ENCODE measurements around the gene SPACA6. TPM values are rescaled to one million over a fixed set of nuclear protein-coding genes. Genes with fewer than 3 reads are reported as not detected.

SPACA6 gene
- polyA plus RNA-seq, 1 donor (not counting 4 experiments of a cell fraction or from before 2014, with no cell fraction given): 4.3 TPM

DNA sequence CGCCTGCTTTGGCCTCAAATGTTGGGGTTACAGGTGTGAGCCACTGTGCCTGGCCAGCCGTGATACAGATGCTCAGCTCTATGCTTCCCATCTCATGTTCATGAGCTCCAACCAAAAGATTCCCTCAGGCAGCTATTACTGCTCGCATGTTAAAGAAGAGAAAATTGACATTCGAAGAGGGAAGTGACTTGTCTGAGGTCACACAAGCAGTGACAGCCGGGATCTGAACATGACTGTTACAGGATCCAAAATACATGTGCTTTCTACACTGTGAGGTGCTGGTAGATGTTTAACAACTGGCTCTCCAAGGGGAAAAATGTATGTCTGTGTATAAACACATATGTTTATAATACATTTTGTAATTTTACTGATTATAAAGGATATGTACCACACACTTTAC lies 47.2 kb downstream of the SPACA6 start:
- no peak for TF ChIP-seq EZH2 (IDR thresholded peaks at IDR 0.05; ENCODE audit: low read length)
- TF ChIP-seq, protein P1, sequence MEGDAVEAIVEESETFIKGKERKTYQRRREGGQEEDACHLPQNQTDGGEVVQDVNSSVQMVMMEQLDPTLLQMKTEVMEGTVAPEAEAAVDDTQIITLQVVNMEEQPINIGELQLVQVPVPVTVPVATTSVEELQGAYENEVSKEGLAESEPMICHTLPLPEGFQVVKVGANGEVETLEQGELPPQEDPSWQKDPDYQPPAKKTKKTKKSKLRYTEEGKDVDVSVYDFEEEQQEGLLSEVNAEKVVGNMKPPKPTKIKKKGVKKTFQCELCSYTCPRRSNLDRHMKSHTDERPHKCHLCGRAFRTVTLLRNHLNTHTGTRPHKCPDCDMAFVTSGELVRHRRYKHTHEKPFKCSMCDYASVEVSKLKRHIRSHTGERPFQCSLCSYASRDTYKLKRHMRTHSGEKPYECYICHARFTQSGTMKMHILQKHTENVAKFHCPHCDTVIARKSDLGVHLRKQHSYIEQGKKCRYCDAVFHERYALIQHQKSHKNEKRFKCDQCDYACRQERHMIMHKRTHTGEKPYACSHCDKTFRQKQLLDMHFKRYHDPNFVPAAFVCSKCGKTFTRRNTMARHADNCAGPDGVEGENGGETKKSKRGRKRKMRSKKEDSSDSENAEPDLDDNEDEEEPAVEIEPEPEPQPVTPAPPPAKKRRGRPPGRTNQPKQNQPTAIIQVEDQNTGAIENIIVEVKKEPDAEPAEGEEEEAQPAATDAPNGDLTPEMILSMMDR (optimal IDR thresholded peaks at IDR 0.05 in 1 of 3, IDR thresholded peaks at IDR 0.05 in 1 of 3, conservative IDR thresholded peaks at IDR 0.05 in 1 of 3; ENCODE audit: extremely low read depth in 1 of 3, insufficient read depth in 2 of 3, low read length in 3 of 3): no peak
- H3K27ac ChIP-seq (ENCODE audit: control insufficient read depth, insufficient read depth, low read length): no peak overlapping the region
- no peaks in the 10 kb centered on the region for H3K9me3 ChIP-seq (ENCODE audit: control insufficient read depth, low read depth, low read length)
- no peaks in the 10 kb centered on the region for H3K79me2 ChIP-seq (ENCODE audit: control insufficient read depth, insufficient read depth, low read length)
- no peaks in the 10 kb centered on the region for H3K27me3 ChIP-seq (ENCODE audit: control insufficient read depth, extremely low read depth, insufficient read depth, low read length)
- H3K4me2 ChIP-seq (ENCODE audit: control insufficient read depth, extremely low read depth, insufficient read depth, low read depth, low read length): no peak overlapping the region
- no peak for FAIRE-seq
- no peaks in the 10 kb centered on the region for H3K36me3 ChIP-seq (ENCODE audit: control insufficient read depth in 2 of 2, extremely low read depth in 1 of 2, insufficient read depth in 2 of 2, low read length in 2 of 2)
- H3K4me1 ChIP-seq (ENCODE audit: control insufficient read depth, extremely low read depth, insufficient read depth, low read length): peaks cover 6% of the 10 kb centered on the region
- H3K9ac ChIP-seq (ENCODE audit: control insufficient read depth, extremely low read depth, insufficient read depth, low read length): no peak overlapping the region
- no peaks in the 10 kb centered on the region for H3K9me1 ChIP-seq (ENCODE audit: control insufficient read depth, extremely low read depth, insufficient read depth, low read length)
- no peak overlapping the region for H2AFZ ChIP-seq (ENCODE audit: control insufficient read depth, low read length)
- no peak for DNase-seq (ENCODE audit: low read depth, low spot score)
- H4K20me1 ChIP-seq (ENCODE audit: control insufficient read depth, extremely low read depth, insufficient read depth, low read length): no peaks in the 10 kb centered on the region
- no peak overlapping the region for H3K4me3 ChIP-seq (ENCODE audit: control insufficient read depth in 2 of 3, extremely low read depth in 1 of 3, insufficient read depth in 2 of 3, low read depth in 1 of 3, low read length in 3 of 3)
- dilution Hi-C loops (cut with MboI; ENCODE audit: extremely low pct_ligation_motif_present, low sequenced_read_pairs): no loop called here

DNA sequence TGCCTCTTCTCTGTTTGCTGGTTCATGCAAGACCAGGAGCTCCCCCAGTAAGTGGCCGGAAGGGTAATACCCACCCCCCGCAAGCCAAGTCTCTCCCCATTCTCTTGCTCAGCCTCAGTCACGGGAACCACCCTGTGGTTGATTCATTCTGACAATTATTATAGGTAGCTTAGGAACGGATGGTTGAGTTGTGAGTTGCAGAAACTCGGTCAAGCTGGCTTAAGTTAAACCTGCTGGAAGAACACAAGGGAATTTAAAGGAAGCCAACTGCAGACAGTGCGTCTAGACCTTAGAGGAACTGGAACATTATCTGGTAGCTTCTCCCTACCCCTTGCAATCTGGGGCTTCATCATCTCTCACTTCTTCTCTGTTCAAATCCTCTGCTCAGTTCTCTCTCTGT lies 49.7 kb downstream of the SPACA6 start:
- dilution Hi-C loops (cut with MboI; ENCODE audit: extremely low pct_ligation_motif_present, low sequenced_read_pairs): no loop called here
- Histone ChIP-seq H3K36me3 (ENCODE audit: control insufficient read depth in 2 of 2, extremely low read depth in 1 of 2, insufficient read depth in 2 of 2, low read length in 2 of 2) (no peaks in the 10 kb centered on the region), H3K4me3 (ENCODE audit: control insufficient read depth in 2 of 3, extremely low read depth in 1 of 3, insufficient read depth in 2 of 3, low read depth in 1 of 3, low read length in 3 of 3) (no peak overlapping the region), H3K4me1 (ENCODE audit: control insufficient read depth, extremely low read depth, insufficient read depth, low read length) (peaks cover 6% of the 10 kb centered on the region), H3K27ac (ENCODE audit: control insufficient read depth, insufficient read depth, low read length) (peak overlapping the region; percentile 4), H4K20me1 (ENCODE audit: control insufficient read depth, extremely low read depth, insufficient read depth, low read length) (no peaks in the 10 kb centered on the region), H3K79me2 (ENCODE audit: control insufficient read depth, insufficient read depth, low read length) (no peaks in the 10 kb centered on the region), H3K27me3 (ENCODE audit: control insufficient read depth, extremely low read depth, insufficient read depth, low read length) (no peaks in the 10 kb centered on the region), H3K9me3 (ENCODE audit: control insufficient read depth, low read depth, low read length) (no peaks in the 10 kb centered on the region), H2AFZ (ENCODE audit: control insufficient read depth, low read length) (no peak overlapping the region), H3K9ac (ENCODE audit: control insufficient read depth, extremely low read depth, insufficient read depth, low read length) (no peak overlapping the region), H3K4me2 (ENCODE audit: control insufficient read depth, extremely low read depth, insufficient read depth, low read depth, low read length) (no peak overlapping the region), H3K9me1 (ENCODE audit: control insufficient read depth, extremely low read depth, insufficient read depth, low read length) (no peaks in the 10 kb centered on the region)
- TF ChIP-seq EZH2 (IDR thresholded peaks at IDR 0.05; ENCODE audit: low read length): no peak
- TF ChIP-seq, protein P1 (optimal IDR thresholded peaks at IDR 0.05 in 1 of 3, IDR thresholded peaks at IDR 0.05 in 1 of 3, conservative IDR thresholded peaks at IDR 0.05 in 1 of 3; ENCODE audit: extremely low read depth in 1 of 3, insufficient read depth in 2 of 3, low read length in 3 of 3): no peak
- FAIRE-seq (peak; percentile 95), DNase-seq (ENCODE audit: low read depth, low spot score) (no peak)

Data from keratinocyte (primary cell).